ENCODE data around the gene TMEM51.

GRCh38 chr1:15116966-15117365 is 36.6 kb upstream of the TMEM51 start:
- no peak for TF ChIP-seq EZH2 (IDR thresholded peaks at IDR 0.05)
- TF ChIP-seq POLR2AphosphoS5 (IDR thresholded peaks at IDR 0.05; ENCODE audit: borderline replicate concordance, low read depth, low read length), result no peak

All from SK-N-MC (cell line).